NB4 (cell line): ENCODE results near the gene ADGRF3.

ENCODE experiments used
- MYC ChIP-seq: IDR thresholded peaks from 2 replicates; pipeline ENCODE4 v1.6.1; 2011; ENCODE audit warnings: low read depth, low read length
- POLR2A ChIP-seq: IDR thresholded peaks from 2 replicates; pipeline ENCODE4 v1.6.1; 2011; ENCODE audit warnings: mild to moderate bottlenecking; ENCODE audit not compliant: insufficient read length; ENCODE audit errors: extremely low read depth
- TF ChIP-seq, protein P1 (sequence below): IDR thresholded peaks from one replicate; pipeline ENCODE4 v1.5.1; 2012; ENCODE audit warnings: low read depth, low read length
- TF ChIP-seq, protein P2 (sequence below): IDR thresholded peaks from 2 replicates; pipeline ENCODE4 v1.6.1; 2011; ENCODE audit warnings: low read depth, low read length

DNA sequence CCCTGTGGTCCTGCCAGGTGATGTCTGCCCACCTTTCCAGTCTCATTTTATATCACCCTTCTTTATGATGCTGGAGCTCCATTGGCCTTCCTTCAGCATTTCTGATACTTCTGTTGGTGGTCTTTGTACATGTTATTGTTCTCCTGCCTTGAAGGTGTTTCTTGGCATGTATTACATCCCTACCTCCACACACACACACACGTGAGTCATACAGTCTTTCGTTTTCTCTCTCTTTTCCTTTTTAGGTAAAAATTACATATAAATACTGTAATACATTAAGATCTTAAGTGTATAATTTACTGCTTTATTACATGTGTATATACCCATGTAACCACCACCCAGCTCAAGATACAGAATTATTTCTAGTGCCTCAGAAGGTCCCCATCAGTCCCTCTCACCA lies 10.2 kb upstream of the ADGRF3 start:
- TF ChIP-seq, protein P1, sequence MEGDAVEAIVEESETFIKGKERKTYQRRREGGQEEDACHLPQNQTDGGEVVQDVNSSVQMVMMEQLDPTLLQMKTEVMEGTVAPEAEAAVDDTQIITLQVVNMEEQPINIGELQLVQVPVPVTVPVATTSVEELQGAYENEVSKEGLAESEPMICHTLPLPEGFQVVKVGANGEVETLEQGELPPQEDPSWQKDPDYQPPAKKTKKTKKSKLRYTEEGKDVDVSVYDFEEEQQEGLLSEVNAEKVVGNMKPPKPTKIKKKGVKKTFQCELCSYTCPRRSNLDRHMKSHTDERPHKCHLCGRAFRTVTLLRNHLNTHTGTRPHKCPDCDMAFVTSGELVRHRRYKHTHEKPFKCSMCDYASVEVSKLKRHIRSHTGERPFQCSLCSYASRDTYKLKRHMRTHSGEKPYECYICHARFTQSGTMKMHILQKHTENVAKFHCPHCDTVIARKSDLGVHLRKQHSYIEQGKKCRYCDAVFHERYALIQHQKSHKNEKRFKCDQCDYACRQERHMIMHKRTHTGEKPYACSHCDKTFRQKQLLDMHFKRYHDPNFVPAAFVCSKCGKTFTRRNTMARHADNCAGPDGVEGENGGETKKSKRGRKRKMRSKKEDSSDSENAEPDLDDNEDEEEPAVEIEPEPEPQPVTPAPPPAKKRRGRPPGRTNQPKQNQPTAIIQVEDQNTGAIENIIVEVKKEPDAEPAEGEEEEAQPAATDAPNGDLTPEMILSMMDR: no peak
- TF ChIP-seq POLR2A (no peak), MYC (no peak)
- TF ChIP-seq, protein P2, sequence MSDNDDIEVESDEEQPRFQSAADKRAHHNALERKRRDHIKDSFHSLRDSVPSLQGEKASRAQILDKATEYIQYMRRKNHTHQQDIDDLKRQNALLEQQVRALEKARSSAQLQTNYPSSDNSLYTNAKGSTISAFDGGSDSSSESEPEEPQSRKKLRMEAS: no peak
